Measurements from ENCODE around the gene TMEM175.

- no peak for TF ChIP-seq CTCF (IDR thresholded peaks at IDR 0.05; ENCODE audit: low read depth, low read length)
- no peak for TF ChIP-seq POLR2A (IDR thresholded peaks at IDR 0.05; ENCODE audit: extremely low read depth, insufficient read length)
Measured at GRCh38 chr4:929096-929765, 3.0 kb upstream of the TMEM175 start.
